Measurements from ENCODE around the gene CLIP3.

GRCh38 chr19:36061367-36061766, 28.7 kb upstream of the CLIP3 start:
- TF ChIP-seq CTCF (IDR thresholded peaks at IDR 0.05; ENCODE audit: low read depth, low read length, missing input control) (no peak), MAX (IDR thresholded peaks at IDR 0.05) (no peak), REST (IDR thresholded peaks at IDR 0.05) (no peak), GABPA (IDR thresholded peaks at IDR 0.05 in 1 of 2, conservative IDR thresholded peaks at IDR 0.05 in 1 of 2) (no peak), YY1 (IDR thresholded peaks at IDR 0.05) (no peak), TAF1 (conservative IDR thresholded peaks at IDR 0.05) (no peak), JUND (IDR thresholded peaks at IDR 0.05) (no peak), RAD21 (IDR thresholded peaks at IDR 0.05) (no peak), EGR1 (IDR thresholded peaks at IDR 0.05; ENCODE audit: low read depth in 2 of 2) (no peak), FOXA1 (IDR thresholded peaks at IDR 0.05) (no peak), SP1 (IDR thresholded peaks at IDR 0.05) (no peak)
- TF ChIP-seq, protein P1, sequence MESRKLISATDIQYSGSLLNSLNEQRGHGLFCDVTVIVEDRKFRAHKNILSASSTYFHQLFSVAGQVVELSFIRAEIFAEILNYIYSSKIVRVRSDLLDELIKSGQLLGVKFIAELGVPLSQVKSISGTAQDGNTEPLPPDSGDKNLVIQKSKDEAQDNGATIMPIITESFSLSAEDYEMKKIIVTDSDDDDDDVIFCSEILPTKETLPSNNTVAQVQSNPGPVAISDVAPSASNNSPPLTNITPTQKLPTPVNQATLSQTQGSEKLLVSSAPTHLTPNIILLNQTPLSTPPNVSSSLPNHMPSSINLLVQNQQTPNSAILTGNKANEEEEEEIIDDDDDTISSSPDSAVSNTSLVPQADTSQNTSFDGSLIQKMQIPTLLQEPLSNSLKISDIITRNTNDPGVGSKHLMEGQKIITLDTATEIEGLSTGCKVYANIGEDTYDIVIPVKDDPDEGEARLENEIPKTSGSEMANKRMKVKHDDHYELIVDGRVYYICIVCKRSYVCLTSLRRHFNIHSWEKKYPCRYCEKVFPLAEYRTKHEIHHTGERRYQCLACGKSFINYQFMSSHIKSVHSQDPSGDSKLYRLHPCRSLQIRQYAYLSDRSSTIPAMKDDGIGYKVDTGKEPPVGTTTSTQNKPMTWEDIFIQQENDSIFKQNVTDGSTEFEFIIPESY (IDR thresholded peaks at IDR 0.05): no peak

All from liver (tissue), 3 donors.